Fibroblast of peridontal ligament (primary cell): ENCODE data around the gene TCF12.

Experiments
- DNase-seq: peaks from one replicate; pipeline ENCODE4 v3.0.0-alpha.2; 2010; ENCODE audit errors: extremely low read depth

The TCF12 gene

GRCh38 chr15:57337868-57338411, 419.5 kb downstream of the TCF12 start:
- no peak for DNase-seq

- DNase-seq = no peak
These were observed 420.9 kb downstream of the TCF12 start for GRCh38 chr15:57339321-57339720.
